A204.1 (cell line): ENCODE measurements around the gene ACVRL1.
"Not testable (repeated sequence)": the region's sequence is repeated elsewhere in the genome, so short reads cannot be mapped to it uniquely, and the experiment has no call there.

Source experiments
- FAIRE-seq: peaks from 2 replicates; lab custom pipeline; 2012; peaks lifted over from hg19 to GRCh38; lab: Jason Lieb, UNC

Gene ACVRL1

GRCh38 chr12:51874486-51874885 is 32.8 kb upstream of the ACVRL1 start:
- no peak for FAIRE-seq

- FAIRE-seq: no peak
These were observed 28.2 kb upstream of the ACVRL1 start for GRCh38 chr12:51879102-51879501.

GRCh38 chr12:51883295-51883694 is 24.0 kb upstream of the ACVRL1 start:
- FAIRE-seq: no peak

DNA sequence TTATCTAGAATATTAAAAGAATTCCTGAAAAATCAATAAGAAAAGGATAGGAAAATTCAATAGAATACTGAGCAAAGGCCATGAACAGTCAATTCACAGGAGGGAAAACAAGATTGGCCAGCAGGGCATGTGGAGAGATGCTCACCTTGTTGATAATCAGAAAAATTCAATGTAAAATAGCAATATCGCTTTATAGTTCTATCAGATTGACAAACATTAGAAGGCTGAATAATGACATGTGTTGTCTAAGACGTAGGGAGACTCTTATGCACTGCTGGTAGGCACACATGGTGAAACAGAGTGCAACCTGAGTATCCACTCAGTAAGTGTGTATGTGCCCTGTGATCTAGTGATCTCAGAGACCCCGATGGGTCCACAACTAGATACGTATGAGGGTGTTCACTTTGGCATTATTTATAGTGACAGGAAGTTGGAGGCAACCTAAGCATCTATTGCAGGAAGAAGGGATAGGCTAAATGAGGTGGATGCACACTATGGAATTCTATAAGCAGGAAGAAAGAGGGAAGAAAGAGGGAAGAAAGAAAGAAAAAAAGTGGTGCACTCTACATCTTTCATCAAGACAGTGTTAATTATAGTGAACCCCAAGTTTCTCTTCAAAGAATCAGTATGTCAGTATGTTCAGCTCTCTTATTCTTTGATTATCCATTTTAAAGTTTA is 23.2 kb upstream of the ACVRL1 start:
- FAIRE-seq: no peak

DNA sequence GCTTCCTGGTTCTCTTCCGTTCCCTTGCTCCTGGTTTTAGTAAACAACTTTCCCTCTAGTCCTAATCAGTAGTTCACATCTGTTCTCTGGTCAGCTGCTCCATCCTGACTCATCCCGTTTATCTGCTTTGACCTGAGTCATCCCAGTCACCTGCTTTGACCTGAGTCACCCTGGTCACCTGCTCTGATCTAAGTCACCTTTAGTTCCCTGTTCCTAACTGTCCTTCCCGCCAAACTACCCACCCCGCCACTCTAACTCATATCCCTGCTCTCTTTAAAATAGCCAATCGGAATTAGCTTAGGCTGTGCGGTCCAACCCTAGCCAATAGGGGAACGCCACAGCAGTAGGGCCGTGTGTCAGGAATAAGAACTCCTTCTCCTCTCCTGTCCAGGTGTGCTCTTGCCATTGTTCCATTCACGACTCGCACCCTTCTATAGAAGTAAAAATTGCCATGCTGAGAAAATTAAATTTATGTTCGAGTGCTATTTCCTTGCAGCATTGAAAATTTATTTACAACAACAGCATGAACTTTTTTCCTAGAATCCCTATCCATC is 22.6 kb upstream of the ACVRL1 start:
- no peak for FAIRE-seq

- FAIRE-seq: not testable (repeated sequence)
These were observed 21.8 kb upstream of the ACVRL1 start for GRCh38 chr12:51885294-51886020.

GRCh38 chr12:51886021-51886710 is 21.1 kb upstream of the ACVRL1 start:
- FAIRE-seq: no peak

- FAIRE-seq: no peak
These were observed 19.6 kb upstream of the ACVRL1 start, which contains the start of gene ANKRD33 for GRCh38 chr12:51887476-51888315. TSS of gene ANKRD33 (plus strand) at chr12:51888103. CDS start at chr12:51888187, 84 bp downstream.

DNA sequence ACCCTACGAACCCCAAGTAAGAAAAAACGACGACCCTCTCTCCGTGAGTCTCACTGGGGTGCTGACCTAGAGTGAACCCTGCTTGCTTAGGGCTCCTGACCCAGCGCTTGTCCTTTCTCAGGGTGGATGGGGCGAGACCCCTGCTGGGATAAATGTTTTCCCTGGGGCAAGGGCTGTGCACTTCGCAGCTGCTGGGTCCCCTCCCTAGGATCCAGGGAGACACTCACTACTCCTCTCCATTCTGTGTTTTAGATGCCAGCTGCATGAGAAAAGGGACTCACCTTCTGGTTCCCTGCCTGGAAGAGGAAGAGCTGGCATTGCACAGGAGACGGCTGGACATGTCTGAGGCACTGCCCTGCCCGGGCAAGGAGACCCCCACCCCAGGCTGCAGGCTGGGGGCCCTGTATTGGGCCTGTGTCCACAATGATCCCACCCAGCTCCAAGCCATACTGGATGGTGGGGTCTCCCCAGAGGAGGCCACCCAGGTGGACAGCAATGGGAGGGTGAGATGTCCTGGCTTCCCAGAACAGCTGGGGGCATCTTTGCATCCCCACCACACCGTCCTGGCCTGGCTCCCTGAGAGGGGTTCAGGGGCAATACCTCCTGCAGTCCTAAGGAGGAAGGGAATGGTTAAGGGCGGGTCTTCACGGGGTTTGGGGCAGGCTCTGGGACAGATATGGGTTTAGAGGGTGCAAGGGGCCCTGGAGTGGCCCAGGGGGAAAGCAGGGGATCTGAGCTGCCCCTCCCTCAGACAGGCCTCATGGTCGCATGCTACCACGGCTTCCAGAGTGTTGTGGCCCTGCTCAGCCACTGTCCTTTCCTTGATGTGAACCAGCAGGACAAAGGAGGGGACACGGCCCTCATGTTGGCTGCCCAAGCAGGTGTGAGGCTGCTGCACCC is 18.7 kb upstream of the ACVRL1 start:
- no peak for FAIRE-seq

DNA sequence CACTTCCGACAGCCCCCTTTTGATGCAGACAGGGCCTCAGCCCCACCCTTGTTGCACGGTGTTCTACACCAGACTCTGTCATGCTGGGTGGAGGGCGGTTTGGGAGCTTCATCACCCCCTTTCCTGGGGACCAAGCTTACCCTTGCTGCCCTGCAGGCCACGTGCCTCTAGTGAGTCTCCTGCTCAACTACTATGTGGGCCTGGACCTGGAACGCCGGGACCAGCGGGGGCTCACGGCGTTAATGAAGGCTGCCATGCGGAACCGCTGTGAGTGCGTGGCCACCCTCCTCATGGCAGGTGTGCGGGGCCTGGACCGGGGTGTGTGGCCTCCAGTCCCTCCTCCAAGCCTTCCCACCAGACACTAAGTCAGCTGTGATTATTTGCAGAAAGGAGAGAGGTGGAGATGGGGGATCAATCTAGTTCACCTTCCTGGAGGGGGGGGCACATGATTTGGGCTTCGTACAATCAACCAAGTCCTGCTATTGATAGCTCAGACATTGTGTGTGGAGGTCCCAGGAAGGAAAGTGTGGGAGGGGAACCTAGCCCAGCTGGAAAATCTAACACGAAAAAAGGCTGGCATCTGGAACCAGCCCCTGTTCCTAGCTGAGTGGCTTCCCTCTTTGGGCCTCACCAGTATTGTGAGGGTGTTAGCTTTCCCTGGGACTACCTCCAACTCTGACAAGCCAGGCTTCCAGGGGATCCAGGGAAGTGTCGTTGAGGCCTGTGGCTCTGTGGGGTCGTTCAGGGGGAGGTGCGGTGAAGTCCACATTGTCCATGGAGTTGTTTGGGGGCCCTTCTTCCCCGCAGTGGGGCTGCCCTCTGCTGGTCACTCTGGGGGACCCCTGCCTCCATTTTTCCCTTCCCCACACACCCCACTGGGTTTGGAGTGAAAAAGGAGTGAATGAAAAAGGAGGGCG is 17.8 kb upstream of the ACVRL1 start:
- no peak for FAIRE-seq

DNA sequence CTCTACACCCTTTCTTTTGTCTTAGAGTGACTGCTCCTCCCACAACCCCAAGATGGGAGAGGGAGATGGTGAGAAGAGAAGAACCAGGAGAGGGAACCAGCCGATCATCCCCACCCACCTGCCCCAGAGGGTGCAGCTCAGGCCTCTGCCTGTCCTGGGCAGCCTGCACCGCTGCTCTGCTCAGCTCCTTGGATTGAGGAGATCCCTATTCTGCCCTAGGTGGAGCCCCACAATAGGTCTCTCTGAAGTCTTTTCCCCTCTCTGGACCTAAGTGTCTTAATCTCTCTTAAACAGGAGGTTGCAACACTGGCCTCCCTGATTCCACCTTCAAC is 17.2 kb upstream of the ACVRL1 start:
- FAIRE-seq: no peak

DNA sequence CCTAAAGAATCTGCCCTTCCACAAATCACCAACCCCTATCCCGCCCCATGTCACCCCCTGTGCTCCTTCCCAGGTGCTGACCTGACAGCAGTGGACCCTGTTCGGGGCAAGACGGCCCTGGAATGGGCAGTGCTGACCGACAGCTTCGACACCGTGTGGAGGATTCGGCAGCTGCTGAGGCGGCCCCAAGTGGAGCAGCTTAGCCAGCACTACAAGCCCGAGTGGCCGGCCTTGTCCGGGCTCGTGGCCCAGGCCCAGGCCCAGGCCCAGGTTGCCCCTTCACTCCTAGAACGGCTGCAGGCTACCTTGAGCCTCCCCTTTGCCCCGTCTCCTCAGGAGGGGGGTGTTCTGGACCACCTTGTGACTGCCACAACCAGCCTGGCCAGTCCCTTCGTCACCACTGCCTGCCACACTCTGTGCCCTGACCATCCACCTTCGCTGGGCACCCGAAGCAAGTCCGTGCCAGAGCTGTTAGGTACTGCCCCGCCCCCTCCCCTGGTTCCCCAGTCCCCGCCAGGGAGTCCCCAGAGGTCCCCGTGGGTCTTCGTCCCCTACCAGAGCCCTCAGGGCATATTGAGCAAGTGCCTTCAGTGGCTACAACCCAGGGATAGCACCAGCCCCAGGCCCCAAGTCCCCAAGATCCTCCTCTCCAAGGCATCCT is 16.7 kb upstream of the ACVRL1 start:
- no peak for FAIRE-seq

GRCh38 chr12:51891843-51892242 is 15.5 kb upstream of the ACVRL1 start:
- peak; percentile 92 for FAIRE-seq

DNA sequence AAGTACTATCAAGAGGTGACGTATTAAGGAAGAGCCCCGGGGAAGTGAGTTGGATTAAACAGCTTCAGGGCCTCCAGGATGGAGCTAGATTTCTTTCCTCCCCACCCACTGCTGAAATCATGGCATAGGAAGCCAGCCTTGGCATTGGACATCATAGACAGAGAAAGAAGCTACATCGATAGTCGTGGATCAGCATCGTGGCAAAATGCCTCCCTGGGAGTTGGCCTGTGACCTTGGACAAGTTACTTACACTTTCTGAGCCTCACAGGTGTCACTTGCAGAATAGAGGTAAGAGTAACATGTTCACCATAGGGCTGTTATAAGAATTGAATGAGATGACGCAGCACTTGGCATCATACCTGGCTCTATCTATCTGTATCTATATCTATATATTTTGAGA is 13.5 kb upstream of the ACVRL1 start:
- FAIRE-seq: no peak

DNA sequence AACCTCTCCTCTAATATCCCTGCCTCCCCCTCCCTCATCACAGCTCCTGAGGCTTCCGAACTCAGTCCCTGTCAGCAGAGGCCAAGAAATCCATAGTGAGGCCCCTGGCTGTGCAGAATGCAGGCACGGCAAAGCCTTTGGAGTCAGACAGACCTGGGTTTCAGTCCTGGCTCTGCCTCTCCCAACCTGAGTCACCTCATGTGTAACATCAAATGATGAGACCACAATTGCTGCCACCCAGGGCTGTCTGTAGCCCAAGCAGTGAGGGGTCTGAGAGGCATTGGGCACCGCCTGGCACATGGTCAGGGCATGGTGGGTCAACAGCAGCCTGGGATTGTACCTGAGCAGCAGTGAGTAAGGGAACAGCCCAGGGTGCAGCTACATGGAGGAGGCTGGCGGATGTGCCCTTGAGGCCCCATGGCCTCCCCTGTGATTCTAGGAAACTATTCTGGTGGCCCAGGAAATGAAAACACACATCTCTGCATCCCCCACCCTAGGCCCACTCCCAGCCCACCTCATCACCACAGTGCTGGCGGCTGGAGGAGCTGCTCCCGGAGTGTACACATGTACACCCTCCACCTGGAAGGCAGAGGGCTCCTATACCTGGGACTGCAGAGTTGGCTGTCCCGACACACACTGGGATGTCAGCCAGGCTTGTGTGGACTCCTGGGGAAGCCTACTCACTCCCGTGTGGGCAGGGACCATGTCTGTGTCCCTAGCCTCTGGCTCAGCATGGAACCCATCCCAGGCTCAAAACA is 11.7 kb upstream of the ACVRL1 start:
- FAIRE-seq: no peak

- no peak for FAIRE-seq
These were observed 11.1 kb upstream of the ACVRL1 start for GRCh38 chr12:51896236-51896635.

DNA sequence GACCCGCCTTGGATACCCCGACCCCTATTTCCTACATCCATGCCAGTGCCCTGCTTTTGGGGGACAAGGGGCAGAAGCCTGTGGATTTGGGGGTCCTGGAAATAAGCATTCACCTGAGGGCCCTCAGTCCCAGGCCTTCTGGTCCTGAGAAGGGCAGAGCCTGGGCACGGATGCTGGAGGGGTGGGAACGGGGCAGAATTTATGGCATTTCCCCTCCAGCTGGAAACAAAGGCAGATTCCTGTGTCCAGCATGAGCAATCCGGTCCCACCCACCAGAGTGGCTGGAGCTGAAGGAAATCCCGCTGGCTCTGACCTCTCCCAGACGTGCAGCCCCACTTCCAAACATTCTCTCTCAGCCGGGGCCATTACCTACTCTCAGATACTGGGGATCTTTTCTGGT is 10.1 kb upstream of the ACVRL1 start:
- FAIRE-seq: no peak

GRCh38 chr12:51898506-51898905 is 8.8 kb upstream of the ACVRL1 start:
- FAIRE-seq: no peak

DNA sequence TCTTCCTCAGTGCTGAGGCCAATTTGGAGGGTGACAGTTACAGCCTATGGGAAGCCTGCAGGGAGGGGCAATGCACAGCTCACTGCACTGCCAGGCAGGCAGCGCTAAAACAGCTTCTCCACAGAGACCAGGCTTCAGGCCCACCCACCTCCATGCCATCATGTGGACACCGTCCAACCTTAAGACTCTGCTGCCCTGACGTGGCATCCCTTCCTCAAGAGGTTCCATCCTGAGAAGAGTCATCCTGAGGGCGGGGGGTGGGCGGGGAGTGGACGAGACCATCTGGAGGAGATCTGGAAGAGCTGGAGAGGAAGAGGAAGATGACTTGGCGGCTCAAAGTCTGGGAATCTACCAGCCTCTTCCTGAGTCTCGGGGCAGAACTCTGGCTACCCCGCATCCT is 8.4 kb upstream of the ACVRL1 start:
- FAIRE-seq: no peak
